Osteocyte (in vitro differentiated cells): ENCODE measurements around the gene PDZD2. TPM values are rescaled to one million over a fixed set of nuclear protein-coding genes. Genes with fewer than 3 reads are reported as not detected.

Experiments used
- DNase-seq: peaks from one replicate; pipeline ENCODE4 v3.0.0; 2021; ENCODE audit warnings: mixed read lengths; ENCODE audit not compliant: unreplicated experiment; ENCODE audit errors: extremely low spot score
- H3K27ac Mint-ChIP-seq: one replicate; pipeline ENCODE4 v1.8.0; 2021; ENCODE audit warnings: mild to moderate bottlenecking, mixed read lengths; ENCODE audit not compliant: unreplicated experiment
- H3K27me3 Mint-ChIP-seq: one replicate; pipeline ENCODE4 v1.8.0; 2021; ENCODE audit warnings: mixed read lengths; ENCODE audit not compliant: unreplicated experiment
- H3K36me3 Mint-ChIP-seq: one replicate; pipeline ENCODE4 v1.8.0; 2021; ENCODE audit warnings: mixed read lengths; ENCODE audit not compliant: unreplicated experiment
- H3K4me1 Mint-ChIP-seq: one replicate; pipeline ENCODE4 v1.8.0; 2021; ENCODE audit warnings: mixed read lengths; ENCODE audit not compliant: unreplicated experiment
- H3K4me3 Mint-ChIP-seq: one replicate; pipeline ENCODE4 v1.8.0; 2021; ENCODE audit warnings: mild to moderate bottlenecking, moderate library complexity, mixed read lengths; ENCODE audit not compliant: unreplicated experiment
- H3K9me3 Mint-ChIP-seq: one replicate; pipeline ENCODE4 v1.8.0; 2021; ENCODE audit warnings: mixed read lengths; ENCODE audit not compliant: unreplicated experiment
- total RNA-seq: library from RNA; stranded (reverse); gene quantifications from 2 replicates; pipeline ENCODE4 v1.2.1, GENCODE V29; 2021
- TF ChIP-seq, protein P1 (sequence below): fragments of 200-600 bp; sonication (generic); IDR thresholded peaks from 2 replicates; pipeline ENCODE4 v1.5.0; 2021; ENCODE audit warnings: antibody characterized with exemption, mild to moderate bottlenecking, moderate library complexity

PDZD2 gene
- total RNA-seq, 1 donor from 2014 or later, result 2.3 TPM

DNA sequence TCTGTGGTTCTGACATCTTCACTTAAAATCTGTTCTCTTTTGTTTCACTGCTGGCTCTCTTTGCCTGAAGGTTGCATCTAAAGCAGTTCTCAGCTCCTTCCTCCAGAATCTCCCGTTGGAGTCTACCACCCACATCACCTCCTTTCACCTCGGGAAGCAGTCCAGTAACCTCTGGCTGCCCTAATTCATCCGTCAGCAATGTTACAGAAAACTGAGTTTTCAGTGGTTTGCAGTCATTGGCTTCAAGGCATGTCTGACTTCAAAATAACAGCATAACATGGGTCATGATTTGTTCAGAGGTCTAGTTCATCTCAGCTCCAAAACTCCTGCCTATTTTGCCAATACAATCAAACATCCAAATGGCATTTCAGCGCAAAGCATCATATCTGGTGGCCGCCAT lies 427.5 kb downstream of the PDZD2 start:
- Mint-ChIP-seq H3K4me3 (no peak overlapping the region), H3K27me3 (no peaks in the 10 kb centered on the region), H3K36me3 (peaks cover 2% of the 10 kb centered on the region), H3K4me1 (peaks cover 9% of the 10 kb centered on the region), H3K9me3 (no peaks in the 10 kb centered on the region), H3K27ac (no peak overlapping the region)
- TF ChIP-seq, protein P1, sequence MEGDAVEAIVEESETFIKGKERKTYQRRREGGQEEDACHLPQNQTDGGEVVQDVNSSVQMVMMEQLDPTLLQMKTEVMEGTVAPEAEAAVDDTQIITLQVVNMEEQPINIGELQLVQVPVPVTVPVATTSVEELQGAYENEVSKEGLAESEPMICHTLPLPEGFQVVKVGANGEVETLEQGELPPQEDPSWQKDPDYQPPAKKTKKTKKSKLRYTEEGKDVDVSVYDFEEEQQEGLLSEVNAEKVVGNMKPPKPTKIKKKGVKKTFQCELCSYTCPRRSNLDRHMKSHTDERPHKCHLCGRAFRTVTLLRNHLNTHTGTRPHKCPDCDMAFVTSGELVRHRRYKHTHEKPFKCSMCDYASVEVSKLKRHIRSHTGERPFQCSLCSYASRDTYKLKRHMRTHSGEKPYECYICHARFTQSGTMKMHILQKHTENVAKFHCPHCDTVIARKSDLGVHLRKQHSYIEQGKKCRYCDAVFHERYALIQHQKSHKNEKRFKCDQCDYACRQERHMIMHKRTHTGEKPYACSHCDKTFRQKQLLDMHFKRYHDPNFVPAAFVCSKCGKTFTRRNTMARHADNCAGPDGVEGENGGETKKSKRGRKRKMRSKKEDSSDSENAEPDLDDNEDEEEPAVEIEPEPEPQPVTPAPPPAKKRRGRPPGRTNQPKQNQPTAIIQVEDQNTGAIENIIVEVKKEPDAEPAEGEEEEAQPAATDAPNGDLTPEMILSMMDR, result no peak
- DNase-seq, result no peak

DNA sequence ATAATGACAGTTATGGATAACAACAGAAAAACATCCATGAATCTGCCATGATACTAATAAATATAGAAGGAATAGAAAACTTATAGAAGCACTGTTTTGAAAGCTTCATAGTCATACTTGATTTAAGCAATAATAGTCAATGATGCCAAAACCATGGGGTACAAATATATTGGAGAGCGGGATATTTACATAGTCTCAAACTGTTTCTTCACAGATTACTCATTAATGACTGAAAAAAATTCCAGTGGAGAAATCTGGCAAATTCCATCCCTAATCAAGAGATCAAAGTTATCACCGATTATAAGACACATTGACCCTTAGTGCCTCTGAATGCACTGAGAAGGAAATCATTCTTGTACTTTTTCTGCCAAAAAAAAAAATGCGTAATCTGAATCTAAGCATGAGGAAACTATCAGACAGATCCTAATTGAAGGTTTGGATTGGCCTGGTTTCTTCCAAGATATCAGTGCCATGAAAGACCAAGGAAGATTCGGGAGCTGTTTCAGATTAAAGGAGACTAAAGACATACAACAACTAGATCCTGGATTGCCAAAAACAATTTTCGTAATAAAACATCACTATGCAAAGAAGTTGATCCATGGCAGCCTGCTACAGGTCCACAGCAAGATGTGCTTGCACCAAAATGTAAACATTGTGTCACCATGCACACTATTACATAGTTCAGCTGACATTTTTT lies 429.0 kb downstream of the PDZD2 start:
- no peak overlapping the region for H3K27ac Mint-ChIP-seq
- peaks cover 2% of the 10 kb centered on the region for H3K36me3 Mint-ChIP-seq
- TF ChIP-seq, protein P1, result no peak
- DNase-seq, result no peak
- peaks cover 9% of the 10 kb centered on the region for H3K4me1 Mint-ChIP-seq
- H3K9me3 Mint-ChIP-seq, result no peaks in the 10 kb centered on the region
- no peaks in the 10 kb centered on the region for H3K27me3 Mint-ChIP-seq
- no peak overlapping the region for H3K4me3 Mint-ChIP-seq

DNA sequence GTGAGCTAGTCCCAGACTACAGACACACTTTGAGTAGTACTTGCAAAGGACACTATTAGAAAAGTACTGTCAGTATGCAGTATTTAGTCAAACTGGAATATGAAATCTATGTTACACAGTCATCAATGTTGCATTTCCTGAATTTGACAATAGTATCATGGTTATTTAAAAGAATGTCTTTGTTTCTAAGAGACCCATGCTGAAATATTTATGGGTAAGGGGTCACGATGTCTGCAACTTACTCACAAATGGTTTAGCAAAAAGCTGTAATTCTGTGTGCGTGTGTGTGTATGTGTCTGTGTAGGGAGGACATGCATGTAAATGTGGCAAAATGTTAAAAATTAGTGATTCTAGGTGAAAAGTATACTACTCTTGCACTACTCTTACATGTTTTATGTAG lies 429.6 kb downstream of the PDZD2 start:
- peaks cover 2% of the 10 kb centered on the region for H3K36me3 Mint-ChIP-seq
- TF ChIP-seq, protein P1, result no peak
- no peak for DNase-seq

DNA sequence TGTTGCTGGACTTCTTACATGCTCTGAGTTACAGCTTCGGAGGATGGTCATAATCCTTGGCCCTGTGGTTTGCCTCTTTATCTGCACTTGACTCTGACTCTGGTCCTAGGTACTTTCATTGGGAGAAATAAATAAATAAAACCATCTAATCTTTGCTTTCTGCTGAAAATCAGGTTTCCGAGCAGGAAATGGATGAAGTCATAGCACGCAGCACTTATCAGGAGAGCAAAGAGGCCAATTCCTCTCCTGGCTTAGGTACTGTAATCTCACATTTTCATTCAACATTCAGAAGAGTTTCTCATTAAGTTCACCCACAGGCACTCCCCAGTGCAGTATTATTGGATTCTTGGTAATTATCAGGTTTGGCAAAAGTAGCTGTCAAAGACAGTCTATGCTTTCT lies 430.5 kb downstream of the PDZD2 start:
- no peak overlapping the region for H3K4me3 Mint-ChIP-seq
- no peaks in the 10 kb centered on the region for H3K27me3 Mint-ChIP-seq
- no peak for DNase-seq
- TF ChIP-seq, protein P1, result no peak
- no peaks in the 10 kb centered on the region for H3K9me3 Mint-ChIP-seq
- peaks cover 2% of the 10 kb centered on the region for H3K36me3 Mint-ChIP-seq
- no peak overlapping the region for H3K27ac Mint-ChIP-seq
- peaks cover 9% of the 10 kb centered on the region for H3K4me1 Mint-ChIP-seq

More for the DNA sequence above, 429.6 kb downstream of the PDZD2 start:
- H3K9me3 Mint-ChIP-seq, result no peaks in the 10 kb centered on the region
- peaks cover 9% of the 10 kb centered on the region for H3K4me1 Mint-ChIP-seq
- H3K27ac Mint-ChIP-seq, result no peak overlapping the region
- H3K4me3 Mint-ChIP-seq, result no peak overlapping the region
- no peaks in the 10 kb centered on the region for H3K27me3 Mint-ChIP-seq

DNA sequence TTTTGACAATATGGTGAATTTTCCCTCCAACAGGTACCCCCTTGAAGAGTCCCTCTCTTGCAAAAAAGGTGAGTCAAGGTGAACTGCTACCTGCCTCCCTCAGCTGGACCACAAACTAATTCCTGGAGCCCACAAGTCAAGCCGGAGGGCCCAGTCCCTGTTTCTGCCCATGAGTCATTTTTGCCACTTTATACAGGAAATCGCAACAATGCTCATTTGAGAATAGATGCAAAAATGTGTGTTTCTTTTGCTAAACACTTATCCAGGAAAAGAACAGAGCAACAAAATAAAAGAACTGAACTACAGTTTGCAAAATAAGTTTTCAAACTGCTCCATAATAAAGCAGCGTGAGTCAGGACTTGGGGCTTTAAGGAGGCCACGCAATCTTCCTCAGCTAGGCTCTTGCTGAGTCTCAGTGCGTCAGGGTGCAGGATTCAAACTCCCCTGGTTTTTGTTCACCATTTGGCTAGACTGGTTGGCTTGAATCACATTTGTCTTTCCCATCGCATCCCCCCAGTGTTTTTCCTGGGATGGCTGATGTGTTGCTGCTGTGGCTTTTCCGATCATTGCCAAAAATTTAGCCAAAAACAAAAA lies 432.5 kb downstream of the PDZD2 start:
- peaks cover 6% of the 10 kb centered on the region for H3K4me1 Mint-ChIP-seq
- H3K36me3 Mint-ChIP-seq, result peaks cover under 1% of the 10 kb centered on the region
- no peak for DNase-seq
- no peak overlapping the region for H3K27ac Mint-ChIP-seq
- no peak overlapping the region for H3K4me3 Mint-ChIP-seq
- no peaks in the 10 kb centered on the region for H3K27me3 Mint-ChIP-seq
- no peaks in the 10 kb centered on the region for H3K9me3 Mint-ChIP-seq
- TF ChIP-seq, protein P1, result no peak
